Psoas muscle (tissue), 8 donors: ENCODE results near the gene TRDMT1. TPM values are rescaled to one million over a fixed set of nuclear protein-coding genes. Genes with fewer than 3 reads are reported as not detected.

Experiments
- ATAC-seq, 4 donors: fragments of 200-7000 bp; cut with Tn5 transposase; one replicate each; pipeline ENCODE4 v1.9.1; 2020; ENCODE audit warnings: moderate library complexity in 3 of 4, mild to moderate bottlenecking in 2 of 4
- DNase-seq, 2 donors: peaks; one replicate each; pipeline ENCODE4 v3.0.0-alpha.2; 2020
- H3K27ac ChIP-seq: fragments of 200-600 bp; one replicate; pipeline ENCODE4 v1.8.0; 2022
- H3K27me3 ChIP-seq, 3 donors: fragments of 200-600 bp in 1 of 3; one replicate each; pipeline versions ENCODE4 v1.6.1 to v1.8.0; 2013 to 2022; ENCODE audit warnings: low read length in 2 of 3, mild to moderate bottlenecking in 2 of 3, moderate library complexity in 1 of 3; ENCODE audit not compliant: insufficient read depth in 3 of 3
- H3K36me3 ChIP-seq, 2 donors: fragments of 200-600 bp in 1 of 2; one replicate each; pipeline versions ENCODE4 v1.6.1 to v1.8.0; 2013 to 2022; ENCODE audit warnings: low read depth in 1 of 2, mild to moderate bottlenecking in 1 of 2, moderate library complexity in 1 of 2; ENCODE audit not compliant: insufficient read depth in 1 of 2
- H3K4me1 ChIP-seq: fragments of 200-600 bp; one replicate; pipeline ENCODE4 v1.8.0; 2022
- H3K4me3 ChIP-seq: fragments of 200-600 bp; one replicate; pipeline ENCODE4 v1.8.0; 2022; ENCODE audit warnings: mild to moderate bottlenecking
- H3K9me3 ChIP-seq: fragments of 200-600 bp; one replicate; pipeline ENCODE4 v1.8.0; 2022
- WGBS, 3 donors: extraction: QIAGEN DNeasy Blood & Tissue Kit; methylation state at CpG; one replicate each; pipeline versions ENCODE4 v1.1.6 to v1.1.7; 2013; 5-methylcytosine and 5-hydroxymethylcytosine counted together
- intact Hi-C, 2 donors: fragments of 100-400 bp; cut with DNase I; formaldehyde crosslinking; loops; one replicate each; pipeline versions ENCODE4 v1.11.0 to v1.14.2; 2022
- polyA plus RNA-seq, 3 donors: library from polyadenylated mRNA; stranded (reverse); fragments of 200-250 nt; gene quantifications; one replicate each; pipeline ENCODE4 v1.2.3, GENCODE V29; 2013
- total RNA-seq, 4 donors: library from RNA; stranded (reverse); fragmentation: NEBNext Ultra II Directional in 2 of 4; extraction: Animal tissue kit (Norgen Biotek cat#: 25700) in 2 of 4; gene quantifications; one replicate each; pipeline versions ENCODE4 v1.2.1 to v1.2.4, GENCODE V29; 2021 to 2023
- TF ChIP-seq, protein P1 (sequence below): fragments of 200-600 bp; IDR thresholded peaks from one replicate; pipeline ENCODE4 v1.8.0; 2022; ENCODE audit warnings: antibody characterized with exemption
- donor health status: healthy with polysubstance abuse.
- donor health status: DM: no; HTN: no; CAD: no; lungs with moderate emphysema.
- donor health status: Bipolar disorder and iron deficiency.
- donor health status: healthy.
- donor health status: DM: yes; HTN: yes; CAD: no.
- donor health status: DM: no; HTN: no; CAD: no.
- donor health status: DM: no; HTN: no; CAD: no.
- donor health status: DM: yes; HTN: yes; CAD: no.

TRDMT1 gene
- total and polyA plus RNA-seq, 7 donors: 0.49 to 2.7 (median 2.3) TPM

DNA sequence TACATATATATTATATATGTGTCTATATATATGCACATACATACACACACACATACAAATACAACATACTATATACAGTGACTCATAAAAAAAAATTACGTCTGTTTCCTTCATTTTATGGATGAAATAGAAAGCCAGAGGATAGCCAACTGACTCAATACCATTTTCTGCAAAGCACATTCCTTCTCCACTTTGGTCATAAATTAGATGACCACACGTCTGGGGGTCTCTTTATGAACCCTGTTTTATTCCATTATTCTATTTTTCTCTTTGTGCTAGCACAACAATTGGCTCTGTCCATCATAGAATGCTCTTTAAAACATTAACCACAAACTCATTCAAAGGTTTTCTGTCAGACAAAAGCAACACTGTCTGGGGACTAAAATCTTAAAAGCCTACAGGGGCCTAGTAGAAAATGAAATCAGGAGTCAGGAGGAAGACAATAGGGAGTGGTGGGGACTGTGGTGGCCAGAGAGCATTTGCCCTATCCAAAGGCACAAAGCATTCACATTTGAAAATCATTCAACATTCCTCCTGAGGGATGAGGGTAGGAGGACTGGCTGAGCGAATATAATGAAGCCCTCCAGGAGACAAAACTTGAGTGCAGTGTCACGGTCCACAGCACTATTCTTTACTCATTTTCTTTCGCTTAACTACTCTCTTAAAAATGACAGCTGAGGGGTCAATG is 76.1 kb downstream of the TRDMT1 start:
- H3K36me3 ChIP-seq: no peaks in the 10 kb centered on the region
- ATAC-seq (no peak), DNase-seq (no peak)
- intact Hi-C loops: no loop called here
- no peaks in the 10 kb centered on the region for H3K27me3 ChIP-seq
- H3K27ac ChIP-seq: no peak overlapping the region
- H3K9me3 ChIP-seq: no peaks in the 10 kb centered on the region
- TF ChIP-seq, protein P1, sequence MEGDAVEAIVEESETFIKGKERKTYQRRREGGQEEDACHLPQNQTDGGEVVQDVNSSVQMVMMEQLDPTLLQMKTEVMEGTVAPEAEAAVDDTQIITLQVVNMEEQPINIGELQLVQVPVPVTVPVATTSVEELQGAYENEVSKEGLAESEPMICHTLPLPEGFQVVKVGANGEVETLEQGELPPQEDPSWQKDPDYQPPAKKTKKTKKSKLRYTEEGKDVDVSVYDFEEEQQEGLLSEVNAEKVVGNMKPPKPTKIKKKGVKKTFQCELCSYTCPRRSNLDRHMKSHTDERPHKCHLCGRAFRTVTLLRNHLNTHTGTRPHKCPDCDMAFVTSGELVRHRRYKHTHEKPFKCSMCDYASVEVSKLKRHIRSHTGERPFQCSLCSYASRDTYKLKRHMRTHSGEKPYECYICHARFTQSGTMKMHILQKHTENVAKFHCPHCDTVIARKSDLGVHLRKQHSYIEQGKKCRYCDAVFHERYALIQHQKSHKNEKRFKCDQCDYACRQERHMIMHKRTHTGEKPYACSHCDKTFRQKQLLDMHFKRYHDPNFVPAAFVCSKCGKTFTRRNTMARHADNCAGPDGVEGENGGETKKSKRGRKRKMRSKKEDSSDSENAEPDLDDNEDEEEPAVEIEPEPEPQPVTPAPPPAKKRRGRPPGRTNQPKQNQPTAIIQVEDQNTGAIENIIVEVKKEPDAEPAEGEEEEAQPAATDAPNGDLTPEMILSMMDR: no peak
- 77 to 92% (median 85%) methylated on average over 5 of the region's 5 CpGs for WGBS, 3 donors
- no peaks in the 10 kb centered on the region for H3K4me1 ChIP-seq
- no peak overlapping the region for H3K4me3 ChIP-seq

DNA sequence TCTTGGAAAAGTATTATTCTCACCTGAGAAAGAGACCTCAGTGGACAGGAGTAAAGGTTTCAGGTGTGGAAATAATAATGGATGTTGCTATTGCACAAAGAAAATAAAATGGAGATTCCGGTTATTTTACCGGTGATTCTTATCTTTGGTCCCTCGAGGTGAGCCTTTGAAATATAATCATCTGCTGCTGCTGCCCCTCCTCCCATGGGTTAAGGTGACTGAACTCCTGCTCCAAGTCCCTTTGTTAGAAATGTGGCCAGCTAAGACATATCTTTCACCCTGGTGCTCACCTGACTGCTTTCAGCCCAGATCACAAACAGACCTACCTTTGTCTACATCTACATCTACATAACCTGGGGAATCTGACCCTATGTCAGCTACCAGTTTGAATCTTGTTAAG is 77.5 kb downstream of the TRDMT1 start:
- WGBS, 3 donors: 67 to 80% (median 72%) methylated on average over 3 of the region's 3 CpGs

DNA sequence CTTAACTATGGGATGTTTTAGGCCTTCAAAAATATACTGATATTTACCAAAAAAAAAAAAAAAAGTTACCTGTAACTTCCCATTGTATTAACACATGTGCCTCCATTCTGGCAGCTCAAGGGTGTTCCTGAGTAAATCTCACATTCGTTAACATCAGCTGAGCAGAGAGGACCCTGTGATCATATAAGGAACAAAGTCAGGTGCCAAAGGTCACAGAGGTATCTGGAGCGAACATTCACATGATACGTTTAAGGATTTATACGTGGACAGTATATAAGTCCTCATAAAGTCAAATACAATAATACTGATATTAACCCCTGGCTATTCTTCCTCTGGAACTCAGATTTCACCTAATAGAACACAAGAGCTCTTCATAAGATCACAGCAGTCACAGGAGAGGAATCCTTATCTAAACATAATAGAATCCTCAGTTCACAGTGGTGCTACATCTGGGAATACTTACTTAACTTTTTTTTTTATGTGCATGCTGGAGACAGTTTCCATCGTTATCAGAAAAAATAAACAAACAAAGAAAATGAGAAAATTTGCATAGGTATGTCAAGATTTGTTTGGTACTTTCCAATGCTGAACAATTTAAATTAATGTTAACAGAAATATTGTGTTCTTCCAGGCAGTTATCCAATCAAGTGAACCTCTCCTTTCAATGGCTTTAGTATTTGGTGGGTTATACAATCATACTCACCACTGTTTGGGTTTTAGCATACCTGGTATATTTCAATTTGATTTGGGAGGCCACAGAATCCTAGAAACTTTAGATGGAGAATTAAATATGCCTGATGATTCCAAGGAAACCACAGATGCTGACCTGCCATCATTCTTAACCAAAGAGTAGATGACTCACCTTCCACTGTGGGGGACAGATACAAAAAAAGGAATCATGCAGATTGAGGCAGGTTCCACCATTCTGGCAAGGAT is 78.5 kb downstream of the TRDMT1 start:
- Histone ChIP-seq H3K9me3 (no peaks in the 10 kb centered on the region), H3K36me3 (no peaks in the 10 kb centered on the region), H3K4me3 (no peak overlapping the region), H3K27ac (no peak overlapping the region), H3K27me3 (no peaks in the 10 kb centered on the region), H3K4me1 (no peaks in the 10 kb centered on the region)
- intact Hi-C loops: no loop called here
- ATAC-seq (no peak), DNase-seq (no peak)
- TF ChIP-seq, protein P1: no peak
- 72 to 81% (median 72%) methylated on average over 5 of the region's 5 CpGs for WGBS, 3 donors

More for the DNA sequence above, 77.5 kb downstream of the TRDMT1 start:
- TF ChIP-seq, protein P1: no peak
- DNase-seq: no peak
- Histone ChIP-seq H3K4me1 (no peaks in the 10 kb centered on the region), H3K27me3 (no peaks in the 10 kb centered on the region), H3K9me3 (no peaks in the 10 kb centered on the region), H3K36me3 (no peaks in the 10 kb centered on the region), H3K27ac (no peak overlapping the region), H3K4me3 (no peak overlapping the region)
- ATAC-seq: no peak
- intact Hi-C loops: no loop called here

DNA sequence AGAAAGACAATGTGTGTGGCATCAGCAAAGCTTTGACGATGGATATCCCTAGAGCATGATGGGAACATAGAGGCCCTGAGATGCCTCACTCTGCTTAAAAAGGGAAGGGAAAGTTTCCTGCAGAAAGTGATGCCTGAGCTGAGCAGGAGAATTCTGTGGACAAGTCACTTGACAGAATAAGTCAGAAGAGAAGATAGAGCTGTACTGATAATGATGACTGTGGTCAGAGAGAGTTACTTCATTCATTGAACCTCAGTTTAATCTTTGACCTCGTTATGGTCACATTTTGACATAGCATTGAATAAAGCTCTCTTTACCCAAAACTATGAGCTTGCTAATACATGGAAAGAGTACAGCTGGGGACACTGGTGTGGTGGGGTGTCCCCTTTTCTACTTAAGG is 79.4 kb downstream of the TRDMT1 start:
- no peaks in the 10 kb centered on the region for H3K9me3 ChIP-seq
- no peaks in the 10 kb centered on the region for H3K27me3 ChIP-seq
- no peak overlapping the region for H3K4me3 ChIP-seq
- intact Hi-C loops: no loop called here
- TF ChIP-seq, protein P1: no peak
- ATAC-seq (no peak), DNase-seq (no peak)
- no peak overlapping the region for H3K27ac ChIP-seq
- H3K4me1 ChIP-seq: no peaks in the 10 kb centered on the region
- 81 to 95% (median 82%) methylated on average over 2 of the region's 2 CpGs for WGBS, 3 donors
- no peaks in the 10 kb centered on the region for H3K36me3 ChIP-seq
